Right lobe of liver (tissue), 4 donors: ENCODE data around the gene GPAT3.
"Not testable (repeated sequence)": the region's sequence is repeated elsewhere in the genome, so short reads cannot be mapped to it uniquely, and the experiment has no call there.

ENCODE experiments used
- CTCF ChIP-seq, 4 donors: fragments of 200-600 bp in 3 of 4; fragments of 450-650 bp in 1 of 4; IDR thresholded peaks; one replicate each; pipeline versions ENCODE4 v1.5.1 to v1.8.0; 2016 to 2022; ENCODE audit warnings: antibody characterized with exemption in 4 of 4, mild to moderate bottlenecking in 2 of 4
- POLR2A ChIP-seq: fragments of 450-650 bp; IDR thresholded peaks from one replicate; pipeline ENCODE4 v1.6.1; 2017; ENCODE audit warnings: antibody characterized with exemption, mild to moderate bottlenecking
- donor health status: DM: no; HTN: no; CAD: no.
- donor health status: DM: no; HTN: no; CAD: no.
- donor health status: DM: no; HTN: yes; CAD: no.

- not testable (repeated sequence) for TF ChIP-seq CTCF (IDR thresholded peaks at IDR 0.05); POLR2A
Measured at GRCh38 chr4:83501671-83502070, 34.2 kb upstream of the GPAT3 start.
